ENCODE data around the gene PHLDA3.

Gene PHLDA3

DNA sequence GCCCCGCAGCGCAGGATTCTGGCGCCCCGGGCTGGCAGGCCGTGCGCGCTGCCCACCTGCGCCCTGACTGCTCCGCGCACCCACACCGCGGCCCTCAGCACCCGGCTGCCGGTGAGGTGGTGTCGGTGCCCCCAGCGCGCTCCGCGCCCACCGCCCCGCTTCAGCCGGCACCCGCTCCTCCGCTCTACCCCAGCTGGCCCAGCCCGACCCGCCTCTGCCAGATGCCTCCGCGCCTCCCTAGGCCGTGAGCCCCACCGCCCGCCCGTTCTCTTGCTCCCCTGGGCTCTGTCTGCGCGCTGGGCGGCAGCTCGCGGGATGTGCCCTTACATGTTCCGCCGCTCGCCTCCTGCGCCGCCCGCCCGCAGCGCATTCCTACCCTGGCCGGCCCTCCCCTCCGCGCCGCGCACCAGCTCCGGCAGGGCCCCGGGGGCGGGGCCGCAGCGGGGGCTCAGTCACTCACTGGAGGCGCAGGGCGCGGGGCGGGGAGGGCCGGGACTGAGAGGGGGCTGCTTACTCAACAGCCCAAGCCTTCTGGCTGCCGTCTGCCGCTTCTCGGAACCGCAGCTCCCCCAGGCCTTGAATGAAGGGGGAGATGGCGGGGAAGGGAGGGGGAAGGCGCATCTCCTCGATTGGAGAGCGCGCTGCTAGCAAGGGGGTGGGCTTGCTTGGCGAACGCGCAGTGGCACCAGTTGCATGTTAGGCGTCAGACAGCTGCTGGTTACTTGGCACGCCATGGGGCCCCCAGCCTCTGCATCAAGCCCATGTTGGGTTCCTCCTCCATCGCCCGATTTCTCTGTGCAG is at the start of gene PHLDA3:
Gene PHLDA3 (minus strand): TSS at position 345 of the 801 bp plus-strand sequence. CDS start 402 bp downstream, outside the sequence.
- DNase-seq = peak; percentile 88

DNA sequence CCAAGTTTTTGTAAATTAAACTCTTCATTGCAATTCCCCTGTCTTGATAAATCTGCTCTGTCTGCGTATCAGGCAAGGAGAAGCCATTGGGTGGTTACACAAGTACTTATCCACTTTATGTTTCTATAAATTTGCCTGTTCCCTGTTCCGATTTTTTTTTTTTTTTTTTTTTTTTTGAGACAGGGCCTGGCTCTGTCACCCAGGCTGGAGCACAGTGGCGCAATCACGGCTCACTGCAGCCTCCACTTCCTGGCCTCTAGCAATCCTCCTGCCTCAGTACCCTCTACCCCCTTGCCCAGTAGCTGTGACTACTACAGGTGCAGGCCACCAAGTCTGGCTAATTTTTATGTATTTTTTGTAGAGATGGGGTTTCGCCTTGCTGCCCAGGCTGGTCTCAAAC is 49.1 kb upstream of the PHLDA3 start:
- DNase-seq = no peak

DNA sequence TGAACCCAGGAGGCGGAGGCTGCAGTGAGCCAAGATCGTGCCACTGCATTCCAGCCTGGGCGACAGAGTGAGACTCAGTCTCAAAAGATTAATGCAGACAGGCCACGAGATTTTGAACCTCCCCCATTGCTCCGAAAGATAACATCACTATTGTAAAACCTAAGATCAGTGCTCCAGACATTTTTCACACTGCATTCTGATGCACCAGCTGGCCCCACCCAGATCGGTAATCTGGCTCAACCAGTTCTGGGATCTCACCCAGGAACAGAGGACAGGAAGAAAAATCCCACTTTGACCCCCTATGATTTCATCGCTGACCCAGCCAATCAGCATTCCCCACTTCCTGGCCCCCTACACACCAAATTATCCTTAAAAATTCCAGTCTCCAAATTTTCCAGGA is 48.6 kb upstream of the PHLDA3 start:
- DNase-seq = no peak

DNA sequence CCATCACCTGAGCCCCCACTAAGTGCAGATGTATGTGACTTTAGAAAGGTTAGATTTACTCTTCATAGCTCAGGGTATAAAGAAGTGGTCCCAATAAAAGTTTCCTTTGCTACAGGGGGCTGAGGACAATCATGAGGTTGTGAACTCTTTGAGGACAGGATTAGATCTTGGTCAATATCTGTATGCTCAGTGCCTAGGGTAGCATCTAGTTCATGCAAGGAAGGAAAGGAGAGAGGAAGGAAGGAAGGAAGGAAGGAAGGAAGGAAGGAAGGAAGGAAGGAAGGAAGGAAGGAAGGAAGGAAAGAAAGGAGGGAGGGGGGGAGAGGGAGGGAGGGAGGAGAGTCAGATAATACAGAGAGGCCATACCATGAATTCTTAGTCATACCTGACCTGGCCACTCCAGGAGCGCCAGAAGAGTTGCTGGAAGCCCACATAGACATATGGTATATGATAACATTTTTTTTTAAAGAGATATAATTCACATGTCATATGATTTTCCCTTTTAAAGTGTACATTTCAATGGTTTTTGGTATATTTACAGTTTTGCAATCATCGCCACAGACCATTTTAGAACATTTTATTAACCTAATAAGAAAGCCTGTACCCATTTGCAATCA is 47.6 kb upstream of the PHLDA3 start:
- no peak for DNase-seq

DNA sequence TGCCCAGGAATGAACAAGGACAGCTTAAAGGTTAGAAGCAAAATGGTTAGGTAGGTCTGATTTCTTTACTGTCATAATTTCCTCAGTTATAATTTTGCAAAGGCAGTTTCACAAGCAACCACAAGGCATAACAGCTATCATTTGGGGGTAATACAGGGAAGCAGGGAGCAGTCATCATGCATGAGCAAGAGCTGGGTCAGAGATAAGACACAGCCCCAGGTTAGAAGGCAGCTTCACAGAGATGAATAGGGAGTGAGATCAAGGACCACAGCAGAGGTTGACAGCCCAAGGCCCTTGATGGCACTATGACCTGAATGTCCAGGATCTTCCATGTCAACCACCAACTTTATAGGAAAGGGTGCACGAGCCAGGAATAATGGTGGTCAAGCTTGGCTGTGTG is 46.9 kb upstream of the PHLDA3 start:
- no peak for DNase-seq

DNA sequence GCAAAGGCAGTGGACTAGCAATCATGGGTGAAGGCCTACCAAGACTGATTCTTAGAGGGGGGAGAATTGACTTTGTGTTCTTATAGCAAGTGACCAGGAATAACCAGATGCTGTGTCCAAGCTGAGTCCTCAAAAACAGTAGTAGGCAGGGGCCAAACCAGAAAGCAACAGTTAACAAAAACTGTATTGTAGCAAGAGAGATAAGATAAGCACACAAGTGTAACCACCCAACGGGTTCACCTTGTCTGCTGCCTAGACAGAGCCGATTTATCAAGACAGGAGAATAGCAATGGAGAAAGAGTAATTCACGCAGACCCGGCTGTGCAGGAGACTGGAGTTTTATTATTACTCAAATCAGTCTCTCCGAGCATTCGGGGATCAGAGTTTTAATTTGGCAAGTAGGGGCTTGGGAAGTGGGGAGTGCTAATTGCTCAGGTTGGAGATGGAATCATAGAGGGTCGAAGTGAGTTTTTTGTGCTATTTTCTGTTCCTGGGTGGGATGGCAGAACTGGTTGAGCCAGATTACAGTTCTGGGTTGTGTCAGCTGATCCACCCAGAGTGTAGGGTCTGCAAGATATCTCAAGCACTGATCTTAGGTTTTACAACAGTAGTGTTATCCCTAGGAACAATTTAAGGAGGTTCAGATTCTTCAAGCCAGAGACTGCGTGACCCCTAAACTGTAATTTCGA is 46.2 kb upstream of the PHLDA3 start:
- DNase-seq = no peak

DNA sequence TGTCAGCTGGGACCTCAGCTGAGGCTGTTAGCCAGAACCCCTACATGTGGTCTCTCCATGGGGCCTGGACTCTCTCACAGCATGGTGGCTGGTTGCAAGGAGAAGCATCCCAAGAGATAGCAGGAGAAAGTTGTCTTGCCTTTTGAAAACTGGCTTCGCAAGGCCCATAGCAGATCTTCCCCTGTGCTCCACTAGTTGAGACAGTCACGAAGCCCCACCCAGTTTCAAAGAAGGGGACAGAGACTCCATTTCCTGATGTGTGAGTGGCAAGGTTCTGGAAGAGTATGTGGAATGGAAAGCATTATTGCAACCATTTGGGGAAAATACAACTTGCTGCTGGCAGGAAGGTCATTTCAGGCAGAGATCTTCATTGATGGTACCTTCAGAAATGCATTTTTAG is 45.5 kb upstream of the PHLDA3 start:
- no peak for DNase-seq

DNA sequence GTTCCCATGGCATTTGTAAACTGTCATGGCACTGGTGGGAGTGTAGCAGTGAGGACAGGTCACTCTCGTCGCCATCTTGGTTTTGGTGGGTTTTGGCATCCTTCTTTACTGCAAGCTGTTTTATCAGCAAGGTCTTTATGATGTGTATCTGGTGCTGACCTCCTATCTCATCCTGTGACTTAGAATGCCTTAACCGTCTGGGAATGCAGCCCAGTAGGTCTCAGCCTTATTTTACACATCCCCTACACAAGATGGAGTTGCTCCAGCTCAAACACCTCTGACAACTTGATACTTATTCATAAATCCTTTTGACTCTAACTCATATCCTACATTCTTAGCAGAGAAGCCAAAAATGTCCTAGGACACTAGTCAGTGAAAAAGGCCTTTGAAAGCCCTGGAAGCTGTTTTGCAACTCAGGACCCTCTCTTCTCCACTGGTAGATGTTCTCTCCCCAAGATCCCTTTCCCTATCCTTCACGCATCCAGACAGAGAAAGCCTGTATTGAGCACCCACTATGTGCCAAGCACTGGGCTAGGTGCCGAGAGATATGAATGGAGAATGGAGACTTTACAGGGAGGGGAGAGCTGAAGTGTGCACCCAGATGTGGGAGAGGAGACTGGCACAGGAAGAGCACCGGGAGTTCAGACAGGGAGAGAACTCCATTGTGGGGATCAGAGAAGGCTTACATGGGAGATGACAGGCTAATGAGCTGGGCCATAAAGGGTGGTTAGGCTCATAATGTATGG is 44.7 kb upstream of the PHLDA3 start:
- DNase-seq = peak; percentile 32

DNA sequence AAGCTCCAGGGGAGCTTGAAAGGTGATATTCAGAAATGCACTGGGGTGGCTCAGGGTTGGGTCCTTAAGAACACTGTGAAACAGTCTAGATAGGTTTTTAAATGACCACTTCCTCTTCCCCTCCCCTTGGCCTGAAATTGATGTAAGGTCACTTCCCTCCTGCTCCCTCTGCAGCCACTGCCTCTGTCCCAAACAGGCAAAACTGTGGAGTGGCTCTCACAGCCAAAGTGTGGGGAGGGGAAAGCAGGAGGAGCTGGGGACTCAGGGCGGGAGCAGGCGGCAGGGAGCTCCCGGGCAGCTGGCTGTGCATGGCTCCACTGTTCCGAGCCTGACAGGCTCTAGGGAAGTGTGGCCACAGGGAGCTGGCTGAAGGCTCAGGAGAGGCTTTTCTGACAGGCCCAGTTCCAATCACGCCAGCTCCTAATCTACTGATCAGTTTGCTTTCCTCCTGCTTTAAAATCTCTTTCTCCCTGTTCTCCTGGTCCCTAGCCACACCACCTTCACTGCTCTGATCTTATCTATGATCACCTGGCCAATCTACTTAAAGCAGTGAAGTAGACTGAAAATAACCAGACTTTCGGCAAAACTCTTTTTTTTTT is 43.1 kb upstream of the PHLDA3 start:
- peak; percentile 77 for DNase-seq

DNA sequence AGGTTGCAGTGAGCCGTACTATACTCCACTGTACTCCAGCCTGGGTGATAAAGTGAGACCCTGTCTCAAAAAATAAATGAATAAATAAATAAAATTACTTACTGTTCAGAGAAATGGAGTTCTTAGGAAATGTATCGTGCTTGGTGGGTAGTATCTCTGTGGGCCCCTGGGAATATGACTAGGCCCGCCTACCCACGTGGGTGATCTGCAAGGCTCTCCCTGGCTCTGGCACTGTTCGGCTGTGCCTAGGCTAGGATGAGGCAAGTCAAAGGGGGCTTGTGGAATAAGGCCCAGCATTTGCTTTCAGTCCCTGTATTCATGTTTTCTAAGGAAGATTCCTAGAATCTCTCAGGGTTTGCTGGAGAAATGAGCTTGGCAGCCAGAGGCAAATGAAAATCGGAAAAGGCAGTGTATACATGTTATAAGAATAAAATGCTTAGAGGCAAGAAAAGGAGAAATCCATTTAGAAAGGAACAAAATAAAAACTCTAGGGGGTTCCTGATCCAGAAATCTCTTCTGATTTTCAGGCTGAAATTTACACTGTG is 42.5 kb upstream of the PHLDA3 start:
- DNase-seq = no peak

DNA sequence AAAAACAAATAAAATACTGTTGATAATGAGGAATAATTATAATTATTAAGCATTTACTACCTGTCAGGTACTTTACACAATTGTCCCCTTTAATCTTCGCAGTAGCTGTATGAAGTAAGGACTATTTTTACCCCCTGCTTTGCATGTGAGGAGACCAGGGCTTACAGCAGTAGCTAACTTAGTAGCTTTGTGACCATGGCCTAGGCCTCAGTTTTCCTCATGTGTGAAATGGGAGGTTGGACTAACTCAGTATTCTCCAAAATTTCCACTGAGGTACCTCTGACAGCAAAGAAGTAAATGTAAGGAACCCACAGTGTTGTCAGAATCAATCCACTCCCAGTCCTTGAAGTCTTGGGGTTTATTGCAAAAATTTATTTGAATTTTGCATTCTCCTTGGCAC is 41.7 kb upstream of the PHLDA3 start:
- no peak for DNase-seq

DNA sequence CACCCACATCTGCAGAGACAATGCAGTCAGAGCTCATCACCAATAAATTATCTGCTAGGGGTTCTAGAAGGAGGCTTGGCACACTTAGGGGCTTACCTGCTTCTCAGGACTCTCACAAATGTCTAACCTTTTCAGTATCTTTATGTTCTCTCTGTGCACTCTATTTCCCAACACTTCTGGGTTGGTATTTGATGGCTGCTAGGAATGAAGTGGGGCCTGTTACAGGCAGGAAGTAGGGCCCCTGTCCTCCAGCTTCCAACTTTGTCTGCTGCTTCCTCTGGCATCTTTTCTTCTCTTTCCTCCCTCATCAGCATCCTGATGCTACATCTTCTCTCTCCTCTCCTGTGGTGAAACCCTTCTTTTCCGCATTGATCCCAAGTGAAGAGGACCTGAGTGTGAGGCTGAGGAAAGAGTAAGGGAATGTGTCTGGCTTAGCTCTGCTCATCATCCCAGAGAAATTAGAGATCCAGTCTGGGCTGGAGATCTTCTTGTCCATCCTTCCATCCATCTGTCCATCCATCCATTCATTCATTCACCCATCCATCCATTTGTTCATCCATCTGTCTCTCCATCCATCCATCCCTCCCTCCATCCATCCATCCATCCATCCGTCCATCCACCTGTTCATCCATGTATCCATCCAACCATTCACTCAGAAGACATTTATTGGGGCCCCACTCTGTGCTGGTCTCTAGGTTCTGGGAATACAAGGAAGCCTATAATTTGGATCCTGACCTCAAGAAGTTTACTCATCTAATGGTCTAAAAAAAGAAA is 40.8 kb upstream of the PHLDA3 start:
- DNase-seq = no peak

DNA sequence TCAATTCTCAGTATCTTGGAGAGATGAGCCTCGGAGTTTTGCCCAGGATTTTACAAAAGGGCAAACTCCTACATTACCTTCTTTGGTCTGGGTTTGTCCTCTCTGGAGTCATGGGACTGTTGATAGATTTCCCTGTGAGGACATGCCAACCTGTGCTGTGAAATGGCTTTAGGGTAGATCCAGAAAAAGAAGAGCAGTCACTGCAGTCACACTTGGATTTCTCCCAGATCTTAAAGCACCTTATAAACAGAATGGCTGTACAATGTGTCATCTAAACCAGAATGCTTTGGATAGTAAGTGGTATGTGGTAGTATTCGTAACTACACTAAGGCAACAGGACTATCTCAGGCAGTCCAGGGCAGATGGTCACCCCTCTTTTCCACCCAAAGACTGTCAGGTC is 39.8 kb upstream of the PHLDA3 start:
- no peak for DNase-seq

DNA sequence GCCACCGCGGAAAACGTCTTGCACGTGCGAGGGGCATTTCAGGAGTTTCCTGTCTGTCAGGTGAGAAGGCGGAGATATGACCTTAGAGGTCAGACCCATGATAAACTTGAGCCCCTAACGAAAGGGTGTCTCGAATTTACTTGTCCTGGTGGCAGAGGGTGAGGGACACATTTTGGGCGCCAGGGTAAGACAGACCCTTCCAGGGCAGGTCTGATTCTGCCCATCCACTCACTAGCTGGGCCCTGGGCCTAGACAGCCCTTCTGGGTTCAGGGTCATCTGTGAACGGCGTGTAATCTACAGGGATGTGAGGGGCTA is 38.3 kb upstream of the PHLDA3 start:
- no peak for DNase-seq

DNA sequence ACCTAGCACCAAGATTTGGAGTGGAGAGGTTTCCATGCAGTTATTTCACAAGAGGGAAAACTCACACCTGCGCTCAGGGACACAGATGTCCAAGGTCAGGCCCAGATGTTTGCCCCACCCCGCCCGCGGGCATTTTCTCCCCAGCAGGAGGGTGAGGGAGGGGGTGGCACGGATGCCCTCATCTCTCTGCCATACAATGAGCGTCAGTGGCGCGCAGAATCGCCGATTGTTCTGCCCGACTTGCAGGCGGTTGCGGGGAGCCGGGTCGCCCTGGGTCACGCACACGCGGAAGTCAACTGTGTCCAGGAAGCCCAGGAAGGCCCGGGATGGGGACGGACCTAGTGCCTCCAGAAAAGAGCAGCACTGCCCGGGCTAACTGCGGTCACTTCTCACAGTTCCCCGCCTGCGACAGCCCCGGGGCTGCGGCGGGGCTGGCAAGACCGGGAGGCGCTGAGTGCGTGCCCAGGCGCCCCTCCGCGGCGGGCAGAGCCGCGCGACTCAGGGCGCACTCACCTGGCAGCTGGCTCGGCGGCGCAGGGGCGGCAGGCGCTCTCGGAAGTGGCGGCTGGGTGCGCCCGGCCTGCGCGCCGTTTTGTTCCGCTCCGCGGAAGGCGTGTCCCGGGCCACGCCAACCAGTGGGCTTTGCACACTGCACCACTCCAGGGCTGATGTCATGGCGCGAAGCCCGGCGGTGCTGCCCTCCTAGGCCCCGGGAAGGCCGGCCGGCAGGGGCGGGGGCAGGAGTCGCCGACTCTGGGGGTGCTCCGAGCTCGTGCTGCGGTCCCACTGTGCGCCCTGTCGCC is 37.8 kb upstream of the PHLDA3 start, which contains the start of gene CSRP1:
Gene CSRP1 (minus strand): TSS at position 567 of the 803 bp plus-strand sequence. CDS start 10,820 bp downstream, outside the sequence.
- DNase-seq = peak; percentile 87

DNA sequence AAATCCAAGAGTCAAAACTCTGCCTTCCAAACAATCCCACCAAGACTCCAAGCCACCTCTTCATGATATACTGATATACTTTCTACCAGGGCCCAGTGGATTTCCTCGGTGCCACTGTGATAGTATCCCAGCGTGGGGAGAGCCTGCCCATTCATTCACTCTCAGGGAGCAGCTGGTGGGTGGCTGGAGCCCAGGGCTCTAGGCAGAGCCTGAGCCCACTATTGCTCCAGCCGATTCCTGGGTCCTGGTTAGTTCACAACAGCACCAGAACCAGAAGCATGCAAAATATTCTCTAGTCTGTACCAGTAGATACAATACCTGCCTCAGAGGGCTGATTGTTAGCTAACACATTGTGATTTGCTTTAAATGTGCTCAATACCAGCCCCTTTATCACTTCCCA is 37.1 kb upstream of the PHLDA3 start:
- no peak for DNase-seq

DNA sequence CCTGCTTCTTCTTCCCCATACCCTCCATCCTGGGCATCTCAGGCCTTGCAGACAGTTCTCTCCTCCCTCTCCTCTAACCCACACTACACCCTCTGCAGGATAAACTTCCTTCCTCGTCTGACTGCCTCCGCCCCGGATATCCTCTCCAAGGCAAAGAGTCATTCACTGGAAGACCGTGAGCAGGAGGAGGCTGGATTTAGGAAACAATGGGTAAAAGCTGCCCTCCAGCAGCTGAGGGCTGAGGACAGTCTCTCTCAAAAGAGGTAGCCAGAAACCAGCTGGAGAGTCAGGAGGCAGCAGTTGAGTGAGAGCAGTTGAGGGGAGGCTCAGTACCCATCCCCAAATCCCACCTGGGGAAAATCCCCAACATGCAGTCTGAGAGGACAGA is 36.5 kb upstream of the PHLDA3 start:
- DNase-seq = no peak

DNA sequence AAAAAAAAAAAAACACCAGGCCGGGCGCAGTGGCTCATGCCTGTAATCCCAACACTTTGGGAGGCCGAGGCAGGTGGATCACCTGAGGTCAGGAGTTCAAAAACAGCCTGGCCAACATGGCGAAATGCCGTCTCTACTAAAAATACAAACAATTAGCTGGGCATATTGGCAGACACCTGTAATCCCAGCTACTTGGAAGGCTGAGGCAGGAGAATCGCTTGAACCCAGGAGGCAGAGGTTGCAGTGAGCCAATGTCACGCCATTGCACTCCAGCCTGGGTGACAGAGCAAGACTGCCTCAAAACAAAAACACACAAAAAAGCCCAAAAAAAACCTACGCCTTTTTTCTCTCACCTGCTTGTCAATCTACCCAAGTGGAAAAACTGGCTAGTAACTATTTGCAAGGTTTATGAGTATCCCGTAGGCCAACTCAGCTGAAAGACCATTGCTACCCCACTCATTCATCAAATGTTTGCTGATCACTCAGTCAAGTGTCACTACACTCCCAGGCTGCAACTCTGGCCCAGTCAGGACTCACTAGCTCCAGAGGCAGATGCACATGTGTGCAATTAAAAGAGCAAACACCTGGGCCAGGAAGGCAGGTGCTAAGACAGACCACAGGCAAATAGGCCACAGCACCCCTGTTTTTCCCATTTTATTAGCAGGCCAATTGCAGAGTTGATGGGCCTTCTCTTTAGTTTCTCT is 36.0 kb upstream of the PHLDA3 start:
- no peak for DNase-seq

DNA sequence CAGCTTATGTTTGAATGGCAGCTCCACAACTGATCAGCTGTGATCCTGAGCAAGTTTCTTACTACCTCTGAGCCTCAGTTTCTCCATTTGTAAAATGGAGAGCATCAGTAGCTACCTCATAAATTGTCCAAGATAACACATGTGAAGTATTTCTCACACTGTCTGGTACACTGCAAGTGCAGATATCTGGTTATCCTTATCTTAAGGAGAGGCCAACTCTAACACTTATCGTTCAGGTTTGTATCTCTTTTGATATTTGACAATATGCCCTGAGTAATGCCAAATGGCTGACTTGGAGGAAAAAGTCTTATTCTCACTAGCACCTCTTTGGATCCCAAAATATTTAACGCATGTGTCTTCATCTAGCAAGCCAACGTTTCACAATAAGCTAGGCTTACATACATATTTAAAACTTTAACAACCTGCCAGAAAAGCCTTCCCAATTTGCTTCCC is 35.2 kb upstream of the PHLDA3 start:
- DNase-seq = no peak
